ENCODE data around the gene SUGCT. TPM values are rescaled to one million over a fixed set of nuclear protein-coding genes. Genes with fewer than 3 reads are reported as not detected.
"Not testable (repeated sequence)": the region's sequence is repeated elsewhere in the genome, so short reads cannot be mapped to it uniquely, and the experiment has no call there.

The SUGCT gene
- total and polyA plus RNA-seq, 2 of the 13 experiments (the other 11 are each of a cell fraction or from before 2014, with no cell fraction given): 10.1 to 22.2 TPM

- H3K36me3 ChIP-seq (replicated peaks in 1 of 2; ENCODE audit: control insufficient read depth in 1 of 2, insufficient read depth in 2 of 2, low read length in 2 of 2); H3K9ac ChIP-seq (ENCODE audit: insufficient read depth, low read depth, low read length); H4K20me1 ChIP-seq (ENCODE audit: insufficient read depth, low read length); ATAC-seq; FAIRE-seq; DNase-seq (ENCODE audit: low spot score); in situ Hi-C loops (cut with HindIII; ENCODE audit: extremely low pct_ligation_motif_present, low pct_unique_long_range_greater_than_20kb); CTCF ChIA-PET (ENCODE audit: low intra/inter-chr PET ratio, low total read pairs); BruUV-seq (replicated peaks); H3K4me3 ChIP-seq (replicated peaks in 1 of 3; ENCODE audit: insufficient read depth in 1 of 3, low read depth in 2 of 3, low read length in 3 of 3); H2AFZ ChIP-seq (ENCODE audit: low read length); H3K27ac ChIP-seq (ENCODE audit: extremely low read length, insufficient read depth, low read length); H3K27me3 ChIP-seq (ENCODE audit: control insufficient read depth in 1 of 2, insufficient read depth in 2 of 2, low read length in 2 of 2); H3K9me3 ChIP-seq (ENCODE audit: low read length); POLR2A ChIA-PET; intact Hi-C loops (cut with micrococcal nuclease; ENCODE audit: unreplicated experiment); H3K4me2 ChIP-seq (ENCODE audit: low read depth, low read length); H3K79me2 ChIP-seq (ENCODE audit: insufficient read depth, low read length): not testable (repeated sequence)
- 100% methylated on average over 1 of the region's 1 CpG for WGBS (ENCODE audit: low lambda C conversion rate)
- peak; percentile 30; the same call in 1 of the 2 replicates for TF ChIP-seq NFYB (CRISPR knock-in tag; IDR thresholded peaks at IDR 0.05)
- 0 out of 2 replicates have a peak, but pooled peaks have one; percentile 11 for TF ChIP-seq ZMYM4 (CRISPR knock-in tag; IDR thresholded peaks at IDR 0.05)
- TF ChIP-seq NFYC (CRISPR knock-in tag; IDR thresholded peaks at IDR 0.05): peak; percentile 46; the same call in 1 of the 2 replicates
- peaks cover 41% of the 10 kb centered on the region for H3K4me1 ChIP-seq (ENCODE audit: insufficient read depth, low read length)
Measured at GRCh38 chr7:40627361-40627760, 492.6 kb downstream of the SUGCT start.

GRCh38 chr7:40629891-40630290 is 495.1 kb downstream of the SUGCT start:
- Histone ChIP-seq H3K4me1 (ENCODE audit: insufficient read depth, low read length) (peaks cover 16% of the 10 kb centered on the region), H2AFZ (ENCODE audit: low read length) (no peak overlapping the region), H4K20me1 (ENCODE audit: insufficient read depth, low read length) (no peaks in the 10 kb centered on the region), H3K4me3 (replicated peaks in 1 of 3; ENCODE audit: insufficient read depth in 1 of 3, low read depth in 2 of 3, low read length in 3 of 3) (no peak overlapping the region), H3K9ac (ENCODE audit: insufficient read depth, low read depth, low read length) (no peak overlapping the region), H3K4me2 (ENCODE audit: low read depth, low read length) (no peak overlapping the region), H3K9me3 (ENCODE audit: low read length) (no peaks in the 10 kb centered on the region), H3K27ac (ENCODE audit: extremely low read length, insufficient read depth, low read length) (no peak overlapping the region), H3K27me3 (ENCODE audit: control insufficient read depth in 1 of 2, insufficient read depth in 2 of 2, low read length in 2 of 2) (no peaks in the 10 kb centered on the region), H3K36me3 (replicated peaks in 1 of 2; ENCODE audit: control insufficient read depth in 1 of 2, insufficient read depth in 2 of 2, low read length in 2 of 2) (no peaks in the 10 kb centered on the region), H3K79me2 (ENCODE audit: insufficient read depth, low read length) (no peaks in the 10 kb centered on the region)
- in situ Hi-C loops (cut with HindIII; ENCODE audit: extremely low pct_ligation_motif_present, low pct_unique_long_range_greater_than_20kb) (no loop called here), intact Hi-C loops (cut with micrococcal nuclease; ENCODE audit: unreplicated experiment) (no loop called here)
- no peak for ATAC-seq
- no peak for DNase-seq (ENCODE audit: low spot score)
- FAIRE-seq: no peak
- CTCF ChIA-PET (ENCODE audit: low intra/inter-chr PET ratio, low total read pairs): no interaction called here
- no TSS peak for BruUV-seq (replicated peaks)
- POLR2A ChIA-PET: no interaction called here
- 97% methylated on average over 5 of the region's 5 CpGs for WGBS (ENCODE audit: low lambda C conversion rate)
- no peak for TF ChIP-seq ZNF10 (CRISPR knock-in tag; IDR thresholded peaks at IDR 0.05; ENCODE audit: borderline replicate concordance, low read depth)
- no peak for TF ChIP-seq HOXA3 (CRISPR knock-in tag; IDR thresholded peaks at IDR 0.05)
- no peak for TF ChIP-seq SMC3 (IDR thresholded peaks at IDR 0.05; ENCODE audit: low read length)
- TF ChIP-seq ZXDC (CRISPR knock-in tag; IDR thresholded peaks at IDR 0.05): no peak
- no peak for TF ChIP-seq NKX3-1 (CRISPR knock-in tag; IDR thresholded peaks at IDR 0.05)
- no peak for TF ChIP-seq FOXJ3 (CRISPR knock-in tag; IDR thresholded peaks at IDR 0.05; ENCODE audit: borderline replicate concordance)
- no peak for TF ChIP-seq ZNF251 (CRISPR knock-in tag; IDR thresholded peaks at IDR 0.05)
- TF ChIP-seq AFF4 (CRISPR knock-in tag; IDR thresholded peaks at IDR 0.05): no peak
- no peak for TF ChIP-seq PHF21A (CRISPR knock-in tag; IDR thresholded peaks at IDR 0.05)
- no peak for TF ChIP-seq HNRNPUL1 (IDR thresholded peaks at IDR 0.05; ENCODE audit: low read depth, low read length)
- no peak for TF ChIP-seq PHF20 (CRISPR knock-in tag; IDR thresholded peaks at IDR 0.05)
